T-helper 17 cell (primary cell): ENCODE measurements around the gene SEC14L6. TPM values are rescaled to one million over a fixed set of nuclear protein-coding genes. Genes with fewer than 3 reads are reported as not detected.
"Not testable (repeated sequence)": the region's sequence is repeated elsewhere in the genome, so short reads cannot be mapped to it uniquely, and the experiment has no call there.

ENCODE experiments used
- ATAC-seq: fragments of 150-1000 bp; cut with Tn5 transposase; 2 replicates; pipeline ENCODE4 v1.10.0; 2021; ENCODE audit warnings: mild to moderate bottlenecking, moderate library complexity
- DNase-seq, 3 donors: peaks; one replicate each; pipeline versions ENCODE4 v3.0.0 to v3.0.0-alpha.2; 2020 to 2021
- H3K9me3 ChIP-seq: one replicate; pipeline ENCODE4 v1.7.0; 2013; ENCODE audit warnings: low read length, mild to moderate bottlenecking; ENCODE audit not compliant: control insufficient read depth, poor library complexity, severe bottlenecking
- H3K27ac Mint-ChIP-seq: one replicate; pipeline ENCODE4 v1.8.0; 2022; ENCODE audit warnings: mild to moderate bottlenecking, moderate library complexity, mixed read lengths
- H3K27me3 Mint-ChIP-seq: one replicate; pipeline ENCODE4 v1.8.0; 2022; ENCODE audit warnings: mixed read lengths
- H3K36me3 Mint-ChIP-seq: one replicate; pipeline ENCODE4 v1.8.0; 2022; ENCODE audit warnings: low read depth, mixed read lengths
- H3K4me1 Mint-ChIP-seq: one replicate; pipeline ENCODE4 v1.8.0; 2022; ENCODE audit warnings: mild to moderate bottlenecking, mixed read lengths
- H3K4me3 Mint-ChIP-seq: one replicate; pipeline ENCODE4 v1.8.0; 2022; ENCODE audit warnings: mild to moderate bottlenecking, moderate library complexity, mixed read lengths
- total RNA-seq, 4 donors: library from RNA in 2 of 4; stranded (reverse) in 2 of 4; gene quantifications; one replicate each; pipeline ENCODE4 v1.2.3 and lab custom pipeline; 2022 to 2026

SEC14L6 gene
- total RNA-seq, 2 donors from 2014 or later, result not detected

DNA sequence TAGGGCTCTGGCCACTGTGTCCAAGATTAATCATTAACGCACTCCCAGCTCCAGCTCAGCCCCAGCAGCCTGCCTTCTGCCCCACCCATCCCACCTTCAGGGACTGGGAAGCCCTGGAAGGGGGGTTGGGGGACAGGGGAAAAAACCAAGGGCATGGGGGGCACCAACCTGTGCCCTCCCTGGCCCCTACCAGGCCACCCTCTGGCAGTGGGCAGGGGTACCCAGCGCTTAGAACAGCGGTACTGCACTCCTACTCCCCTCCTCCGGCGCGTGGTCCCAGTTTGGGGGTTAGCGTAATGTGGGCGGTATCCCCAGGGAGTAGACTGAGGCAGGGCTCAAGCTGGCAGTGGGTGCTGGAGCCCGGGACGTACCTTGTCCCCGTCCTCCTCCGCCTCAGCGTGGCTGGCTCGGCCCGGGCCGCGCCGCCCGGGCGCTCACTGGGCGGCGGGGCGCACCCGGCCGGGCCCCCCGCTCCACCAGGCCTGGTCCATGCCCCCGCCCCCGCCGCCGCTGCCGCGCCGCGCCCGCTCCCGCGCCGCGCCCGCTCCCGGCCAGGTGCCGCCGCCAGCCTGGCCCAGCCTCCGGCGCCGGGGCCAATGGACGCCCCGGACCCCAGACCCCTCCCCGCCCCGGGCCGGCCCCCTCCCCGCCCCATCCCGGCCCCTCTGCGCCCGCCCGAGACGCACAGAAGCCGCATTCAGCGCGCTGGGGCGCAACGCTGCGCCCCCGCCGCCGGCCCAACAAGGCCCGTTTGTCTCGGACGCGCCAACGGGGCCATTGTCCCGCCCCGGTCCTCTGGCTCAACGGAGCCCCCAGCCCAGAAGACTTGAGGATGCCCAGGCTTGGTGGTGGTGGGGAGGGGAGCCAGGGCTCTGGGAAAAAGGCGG is 27.8 kb upstream of the SEC14L6 start, which contains the start of gene GAL3ST1:
Gene GAL3ST1 (minus strand): TSS at position 571 of the 887 bp plus-strand sequence. CDS start 17,273 bp downstream, outside the sequence.
- Mint-ChIP-seq H3K4me1 (peaks cover 9% of the 10 kb centered on the region), H3K27me3 (no peaks in the 10 kb centered on the region), H3K4me3 (no peak within 1 kb of the TSS), H3K36me3 (peaks cover 8% of the 10 kb centered on the region), H3K27ac (no peak within 1 kb of the TSS)
- DNase-seq (no peak), ATAC-seq (no peak)
- H3K9me3 ChIP-seq, result no peaks in the 10 kb centered on the region

DNA sequence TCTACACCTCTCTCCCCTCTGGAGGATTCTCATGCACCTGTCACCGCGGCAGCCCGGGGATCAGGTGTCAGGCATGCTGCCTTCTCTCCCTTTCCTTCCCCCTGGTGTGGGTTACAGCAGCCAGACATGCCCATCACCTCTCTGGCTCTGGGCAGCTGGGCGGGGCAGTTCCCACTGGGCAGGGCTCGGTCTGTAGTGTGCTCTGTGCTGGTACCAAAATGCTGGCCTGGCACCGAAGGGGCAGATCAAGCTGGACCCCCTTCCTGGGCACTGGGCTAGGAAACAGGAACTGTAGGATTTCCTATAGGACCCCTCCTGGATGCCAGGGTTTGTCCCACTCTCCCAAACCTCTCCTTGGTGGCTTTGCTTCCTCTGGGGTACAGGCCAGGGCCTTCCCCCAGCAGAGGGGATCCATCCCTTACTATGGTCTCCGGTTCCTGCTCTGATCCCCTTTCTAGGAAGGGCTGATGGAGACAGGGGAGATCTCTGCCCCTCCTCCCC is 27.1 kb upstream of the SEC14L6 start:
- no peaks in the 10 kb centered on the region for H3K9me3 ChIP-seq
- Mint-ChIP-seq H3K27ac (no peak overlapping the region), H3K4me1 (peaks cover 3% of the 10 kb centered on the region), H3K4me3 (no peak overlapping the region), H3K36me3 (peaks cover 3% of the 10 kb centered on the region), H3K27me3 (no peaks in the 10 kb centered on the region)
- ATAC-seq (no peak), DNase-seq (no peak)

DNA sequence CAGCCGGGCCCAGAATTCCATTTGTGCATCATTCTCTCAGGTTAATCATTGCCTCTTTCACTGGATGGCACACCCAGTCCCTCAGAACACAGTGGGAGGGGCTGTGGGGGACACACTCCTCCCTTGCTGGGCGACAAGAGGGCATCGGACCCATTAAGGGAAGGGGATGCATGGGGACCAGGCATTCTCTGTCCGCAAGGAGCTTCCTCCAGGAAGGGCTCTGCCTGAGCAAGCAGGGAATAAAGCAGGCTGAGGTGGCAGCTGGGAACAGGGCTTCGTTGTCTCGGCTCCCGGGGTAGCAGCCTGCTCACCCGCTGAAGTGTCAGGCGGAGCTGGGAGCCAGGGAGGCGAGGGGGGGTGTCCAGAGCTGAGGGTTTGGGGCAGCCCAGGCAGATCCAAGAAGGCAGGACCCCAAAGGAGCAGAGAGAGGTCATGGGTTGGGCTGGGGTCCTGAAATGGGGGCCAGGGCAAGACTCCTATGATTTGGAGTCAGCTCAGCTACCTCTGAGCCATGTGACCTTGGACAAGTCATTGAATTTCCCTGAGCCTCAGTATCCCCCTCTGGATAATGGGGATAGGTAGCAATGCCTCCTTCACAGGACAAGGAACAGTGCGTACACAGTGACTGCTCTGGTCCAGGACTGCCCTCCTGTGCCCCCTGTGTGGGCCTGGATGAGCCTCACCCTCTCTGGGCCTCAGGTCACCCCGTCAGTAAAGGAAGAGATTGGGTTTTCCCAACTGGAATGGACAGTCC is 26.5 kb upstream of the SEC14L6 start:
- no peaks in the 10 kb centered on the region for H3K9me3 ChIP-seq
- DNase-seq (no peak), ATAC-seq (no peak)
- no peak overlapping the region for H3K4me3 Mint-ChIP-seq
- H3K27me3 Mint-ChIP-seq, result peaks cover 6% of the 10 kb centered on the region
- no peak overlapping the region for H3K27ac Mint-ChIP-seq
- H3K4me1 Mint-ChIP-seq, result peaks cover 3% of the 10 kb centered on the region
- H3K36me3 Mint-ChIP-seq, result peaks cover 3% of the 10 kb centered on the region

DNA sequence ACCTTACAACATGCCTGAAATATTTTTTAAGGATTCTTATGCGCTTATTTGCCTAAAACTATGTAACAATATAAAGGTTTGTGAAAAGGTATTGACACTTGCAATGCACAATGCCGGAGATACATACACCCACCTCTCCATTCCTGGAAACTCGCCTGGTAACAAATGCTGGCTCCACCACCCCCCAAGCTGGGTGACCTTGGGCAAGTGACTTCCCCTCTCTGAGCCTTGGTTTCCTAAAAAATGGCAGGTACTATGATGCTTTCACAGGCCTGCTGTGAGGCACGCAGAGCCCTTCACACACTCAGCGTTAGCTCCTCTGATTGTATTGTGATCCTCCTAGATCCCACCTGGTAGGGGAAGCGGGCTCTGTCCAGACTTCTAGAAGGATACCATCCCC is 25.7 kb upstream of the SEC14L6 start:
- no peak overlapping the region for H3K4me3 Mint-ChIP-seq
- H3K36me3 Mint-ChIP-seq, result peaks cover 3% of the 10 kb centered on the region
- DNase-seq (no peak), ATAC-seq (no peak)
- no peak overlapping the region for H3K27ac Mint-ChIP-seq
- peaks cover 3% of the 10 kb centered on the region for H3K4me1 Mint-ChIP-seq
- no peaks in the 10 kb centered on the region for H3K9me3 ChIP-seq
- H3K27me3 Mint-ChIP-seq, result peaks cover 14% of the 10 kb centered on the region

DNA sequence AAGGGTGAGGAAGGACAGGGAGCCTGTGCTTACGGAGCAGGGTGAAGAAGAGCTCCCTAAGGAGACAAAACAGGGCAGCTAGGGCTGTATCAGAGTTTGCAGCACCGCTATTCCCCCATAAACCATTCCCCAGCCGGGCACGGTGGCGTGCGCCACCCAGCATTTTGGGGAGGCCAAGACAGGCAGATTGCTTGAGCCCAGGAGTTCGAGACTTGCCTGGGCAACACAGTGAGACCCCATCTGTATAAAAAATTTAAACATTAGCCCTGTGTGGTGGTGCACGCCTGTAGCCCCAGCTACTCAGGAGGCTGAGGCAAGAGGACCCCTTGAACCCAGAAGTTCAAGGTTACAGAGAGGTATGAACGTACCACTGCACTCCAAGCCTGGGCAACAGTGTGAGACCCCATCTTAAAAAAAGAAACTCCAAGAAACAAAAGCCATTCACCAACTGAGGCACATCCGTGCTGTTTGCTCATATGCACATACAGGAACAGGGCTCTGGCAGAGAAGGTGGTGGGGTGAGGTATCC is 23.2 kb upstream of the SEC14L6 start:
- Mint-ChIP-seq H3K4me3 (no peak overlapping the region), H3K4me1 (no peaks in the 10 kb centered on the region), H3K27me3 (peaks cover 14% of the 10 kb centered on the region), H3K27ac (peak overlapping the region; percentile 69), H3K36me3 (peaks cover 3% of the 10 kb centered on the region)
- H3K9me3 ChIP-seq, result no peaks in the 10 kb centered on the region
- DNase-seq, result no peak
- no peak for ATAC-seq

DNA sequence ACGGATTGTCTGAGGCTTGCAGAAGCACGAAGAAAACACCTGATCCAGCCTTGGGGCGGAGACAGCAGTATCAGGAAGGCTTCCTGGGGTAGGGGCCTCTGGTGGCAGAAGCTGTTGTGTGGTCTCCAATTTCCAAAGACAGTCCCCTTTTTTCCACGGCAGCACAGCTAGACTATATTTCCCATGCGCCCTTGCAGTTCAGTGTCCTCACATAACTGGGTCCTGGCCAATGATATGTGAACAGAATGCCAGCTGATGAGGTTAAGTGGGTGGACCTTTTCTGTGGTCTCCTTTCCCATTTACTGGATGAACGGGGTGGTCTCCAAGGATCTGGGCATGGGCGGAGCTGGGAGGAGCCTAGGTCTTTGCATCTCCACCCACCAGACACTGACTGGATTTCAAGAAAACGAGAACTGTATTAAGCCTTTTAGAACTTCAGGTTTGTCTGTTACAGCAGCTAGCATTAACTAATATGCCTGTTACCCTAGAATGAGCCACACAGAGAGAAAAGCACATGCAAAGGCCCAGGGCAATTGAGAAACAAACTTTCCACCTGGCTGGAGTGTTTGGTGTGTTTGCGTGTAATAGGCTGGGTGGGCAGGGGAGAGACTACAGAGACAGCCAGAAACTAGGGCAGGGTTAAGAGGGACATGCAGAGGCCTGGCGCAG is 21.7 kb upstream of the SEC14L6 start:
- Mint-ChIP-seq H3K36me3 (peaks cover 3% of the 10 kb centered on the region), H3K27ac (peak overlapping the region; percentile 69), H3K4me1 (no peaks in the 10 kb centered on the region), H3K27me3 (peaks cover 14% of the 10 kb centered on the region), H3K4me3 (no peak overlapping the region)
- no peak for ATAC-seq
- DNase-seq, result no peak
- H3K9me3 ChIP-seq, result no peaks in the 10 kb centered on the region

DNA sequence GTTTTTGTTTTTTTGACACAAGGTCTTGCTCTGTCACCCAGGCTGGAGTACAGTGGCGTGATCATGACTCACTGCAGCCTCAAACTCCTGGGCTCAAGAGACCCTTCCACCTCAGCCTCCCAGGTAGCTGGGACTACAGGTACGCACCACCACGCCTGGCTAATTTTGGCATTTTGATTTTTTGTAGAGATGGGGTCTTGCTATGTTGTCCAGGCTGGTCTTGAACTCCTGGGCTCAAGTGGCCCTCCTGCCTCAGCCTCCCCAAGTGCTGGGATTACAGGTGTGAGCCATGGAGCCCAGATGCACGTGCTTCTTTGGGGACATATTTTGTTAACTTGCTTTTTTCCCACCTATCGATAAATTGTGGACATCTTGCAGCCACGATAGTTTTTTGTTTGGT is 20.7 kb upstream of the SEC14L6 start:
- ATAC-seq, result not testable (repeated sequence)

DNA sequence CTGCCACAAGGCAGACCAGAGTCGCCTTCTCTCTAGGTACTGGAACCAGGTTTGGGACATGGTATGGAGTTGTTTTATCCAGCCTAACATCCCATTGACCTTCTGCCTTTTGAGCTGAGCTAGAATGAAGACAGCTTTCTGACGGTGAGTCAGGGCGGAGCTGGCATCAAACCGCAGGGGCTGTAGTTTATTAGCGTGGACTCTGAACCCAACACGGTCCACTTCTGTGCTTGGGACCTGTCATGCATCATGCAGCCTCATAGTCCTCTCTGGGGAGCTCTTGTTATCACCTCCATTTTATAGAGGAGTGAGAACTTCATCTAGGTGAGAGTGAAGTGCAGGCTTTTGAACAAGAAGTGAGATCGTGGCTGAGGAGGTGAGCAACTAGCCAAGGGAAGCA is 19.6 kb upstream of the SEC14L6 start:
- peaks cover 3% of the 10 kb centered on the region for H3K36me3 Mint-ChIP-seq
- H3K4me3 Mint-ChIP-seq, result no peak overlapping the region
- no peak overlapping the region for H3K27ac Mint-ChIP-seq
- ATAC-seq (no peak), DNase-seq (no peak)
- H3K9me3 ChIP-seq, result no peaks in the 10 kb centered on the region
- peaks cover 14% of the 10 kb centered on the region for H3K27me3 Mint-ChIP-seq
- no peaks in the 10 kb centered on the region for H3K4me1 Mint-ChIP-seq

More for the DNA sequence above, 20.7 kb upstream of the SEC14L6 start:
- H3K36me3 Mint-ChIP-seq, DNase-seq, H3K27ac Mint-ChIP-seq, H3K4me3 Mint-ChIP-seq, H3K4me1 Mint-ChIP-seq, H3K9me3 ChIP-seq: not testable (repeated sequence)
- H3K27me3 Mint-ChIP-seq, result peaks cover 14% of the 10 kb centered on the region

DNA sequence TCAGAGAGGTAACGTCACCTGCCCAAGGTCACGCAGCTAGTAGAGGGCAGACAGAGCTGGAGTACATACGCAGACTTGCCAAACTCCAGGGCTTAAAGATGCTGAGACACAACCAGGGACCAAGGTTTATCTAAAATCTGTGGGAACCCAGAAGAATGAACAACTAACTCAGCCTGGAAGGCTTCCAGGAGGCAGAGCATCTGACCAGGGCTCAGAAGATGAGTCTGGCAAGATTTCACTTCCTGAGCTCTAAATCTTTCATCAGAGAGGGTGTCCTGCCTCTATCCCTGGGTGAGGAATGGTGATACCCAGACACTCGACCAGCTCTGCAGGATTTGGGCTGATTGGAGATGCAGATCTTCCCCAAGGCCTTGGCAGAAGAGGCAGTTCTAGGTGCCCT is 18.8 kb upstream of the SEC14L6 start:
- H3K4me1 Mint-ChIP-seq, result no peaks in the 10 kb centered on the region
- ATAC-seq (no peak), DNase-seq (no peak)
- H3K27ac Mint-ChIP-seq, result no peak overlapping the region
- no peak overlapping the region for H3K4me3 Mint-ChIP-seq
- peaks cover 14% of the 10 kb centered on the region for H3K27me3 Mint-ChIP-seq
- peaks cover 3% of the 10 kb centered on the region for H3K36me3 Mint-ChIP-seq
- no peaks in the 10 kb centered on the region for H3K9me3 ChIP-seq

DNA sequence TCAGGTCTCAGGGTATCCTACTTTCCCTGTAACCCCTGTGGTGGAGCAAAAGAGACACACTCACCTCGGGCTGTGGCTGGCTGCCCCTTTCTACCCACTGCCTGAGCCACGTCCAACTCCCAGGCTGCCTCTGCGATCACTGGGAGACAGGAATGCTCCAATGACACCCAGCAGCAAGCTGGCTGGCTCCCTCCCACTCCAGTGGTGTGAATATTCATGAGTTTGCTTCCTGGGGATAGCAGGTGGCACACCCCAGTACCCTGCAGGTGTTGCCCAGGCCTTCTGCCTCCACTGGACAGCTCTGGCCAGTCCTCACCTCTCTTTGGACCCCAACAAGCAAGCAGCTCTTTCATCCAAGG is 18.2 kb upstream of the SEC14L6 start:
- Mint-ChIP-seq H3K4me3 (no peak overlapping the region), H3K36me3 (peaks cover 3% of the 10 kb centered on the region), H3K27ac (no peak overlapping the region), H3K27me3 (peaks cover 14% of the 10 kb centered on the region), H3K4me1 (no peaks in the 10 kb centered on the region)
- DNase-seq (no peak), ATAC-seq (no peak)
- no peaks in the 10 kb centered on the region for H3K9me3 ChIP-seq

DNA sequence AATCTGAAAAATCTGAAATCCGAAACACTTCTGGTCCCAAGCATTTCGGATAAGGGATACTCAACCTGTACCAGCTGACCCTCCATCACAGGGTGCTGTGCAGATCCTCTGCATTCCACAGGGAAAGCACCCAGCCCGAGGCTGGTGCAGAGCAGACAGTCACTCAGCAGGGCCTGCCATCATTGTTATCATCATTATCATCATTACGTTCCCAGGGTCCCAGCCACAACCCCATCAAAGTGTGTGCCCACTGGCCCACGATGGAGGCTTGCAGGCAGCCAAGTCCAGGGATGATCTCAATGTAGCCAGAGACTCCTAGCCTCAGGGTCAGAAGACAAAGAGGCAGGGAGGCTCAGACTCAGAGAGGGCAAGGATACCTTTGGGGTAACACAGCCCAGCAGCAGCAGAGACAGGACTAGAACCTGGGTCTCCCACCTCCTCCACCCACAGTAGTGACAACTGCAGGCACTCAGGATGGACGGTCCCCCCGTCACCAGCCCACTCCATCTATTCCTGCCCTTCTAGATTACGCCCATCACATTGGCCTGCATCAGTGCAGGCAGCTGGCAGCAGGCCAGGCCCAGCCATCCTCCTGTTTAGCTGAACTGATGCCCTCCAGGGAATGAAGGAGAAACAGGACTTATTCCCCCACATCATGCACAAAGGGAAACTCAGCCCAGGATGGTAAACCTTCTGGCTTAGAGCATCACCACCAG is 17.7 kb upstream of the SEC14L6 start:
- H3K27me3 Mint-ChIP-seq, result peaks cover 14% of the 10 kb centered on the region
- ATAC-seq, result no peak
- H3K4me3 Mint-ChIP-seq, result no peak overlapping the region
- H3K27ac Mint-ChIP-seq, result no peak overlapping the region
- H3K9me3 ChIP-seq, result no peaks in the 10 kb centered on the region
- no peak for DNase-seq
- H3K4me1 Mint-ChIP-seq, result no peaks in the 10 kb centered on the region
- H3K36me3 Mint-ChIP-seq, result peaks cover under 1% of the 10 kb centered on the region

DNA sequence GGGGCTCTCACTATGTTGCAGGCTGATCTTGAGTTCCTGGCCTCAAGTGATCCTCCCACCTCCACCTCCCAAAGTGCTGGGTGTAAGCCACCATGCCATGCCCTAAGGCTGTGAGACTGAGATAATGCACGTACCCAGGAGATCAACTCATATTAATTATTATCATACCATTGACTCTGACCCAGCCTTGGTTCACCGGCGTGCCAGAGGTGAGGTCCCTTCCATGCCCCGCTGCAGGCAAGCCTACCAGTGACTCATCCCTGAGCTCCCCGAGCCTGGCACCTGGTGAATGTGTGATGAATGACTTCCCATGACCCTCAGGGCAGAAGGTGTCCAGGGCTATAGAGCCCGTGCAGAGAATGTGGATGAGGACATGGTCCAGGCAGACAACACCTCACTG is 15.8 kb upstream of the SEC14L6 start:
- H3K4me3 Mint-ChIP-seq, result no peak overlapping the region
- no peak for ATAC-seq
- no peak overlapping the region for H3K27ac Mint-ChIP-seq
- no peaks in the 10 kb centered on the region for H3K9me3 ChIP-seq
- H3K4me1 Mint-ChIP-seq, result no peaks in the 10 kb centered on the region
- no peak for DNase-seq
- H3K36me3 Mint-ChIP-seq, result no peaks in the 10 kb centered on the region
- peaks cover 2% of the 10 kb centered on the region for H3K27me3 Mint-ChIP-seq
